IPS-20b (cell line): ENCODE measurements around the gene NCKAP5.
"Not testable (repeated sequence)": the region's sequence is repeated elsewhere in the genome, so short reads cannot be mapped to it uniquely, and the experiment has no call there.

ENCODE experiments used
- H3K27ac ChIP-seq: one replicate; pipeline ENCODE4 v1.5.1; 2013; ENCODE audit warnings: low read length
- H3K27me3 ChIP-seq: 2 replicates; pipeline ENCODE4 v1.6.1; 2013; ENCODE audit warnings: mild to moderate bottlenecking, low read length, inconsistent platforms; ENCODE audit not compliant: insufficient read depth
- H3K36me3 ChIP-seq: 2 replicates; pipeline ENCODE4 v1.6.1; 2013; ENCODE audit warnings: low read depth, mild to moderate bottlenecking, inconsistent platforms, low read length, moderate library complexity; ENCODE audit not compliant: insufficient read depth
- H3K4me1 ChIP-seq: 2 replicates; pipeline ENCODE4 v1.6.1; 2013; ENCODE audit warnings: mild to moderate bottlenecking, control low read depth, inconsistent platforms, low read length, moderate library complexity; ENCODE audit not compliant: insufficient read depth
- H3K4me3 ChIP-seq: 2 replicates; pipeline ENCODE4 v1.5.1; 2013; ENCODE audit warnings: mild to moderate bottlenecking, low read length, inconsistent platforms
- H3K9ac ChIP-seq: 2 replicates; pipeline ENCODE4 v1.6.1; 2013; ENCODE audit warnings: low read depth, mild to moderate bottlenecking, inconsistent platforms, low read length, moderate library complexity
- H3K9me3 ChIP-seq: 2 replicates; pipeline ENCODE4 v1.6.1; 2013; ENCODE audit warnings: mild to moderate bottlenecking, low read depth, low read length, inconsistent platforms; ENCODE audit not compliant: insufficient read depth

Gene NCKAP5

GRCh38 chr2:133218204-133218603 is 350.1 kb downstream of the NCKAP5 start:
- H3K4me1 ChIP-seq = no peaks in the 10 kb centered on the region
- 0 out of 2 replicates have a peak, but pooled peaks cover 4% of the 10 kb centered on the region for H3K9me3 ChIP-seq
- H3K27me3 ChIP-seq = no peaks in the 10 kb centered on the region
- no peak overlapping the region for H3K27ac ChIP-seq
- H3K9ac ChIP-seq = no peak overlapping the region
- H3K36me3 ChIP-seq = no peaks in the 10 kb centered on the region
- H3K4me3 ChIP-seq = no peak overlapping the region

DNA sequence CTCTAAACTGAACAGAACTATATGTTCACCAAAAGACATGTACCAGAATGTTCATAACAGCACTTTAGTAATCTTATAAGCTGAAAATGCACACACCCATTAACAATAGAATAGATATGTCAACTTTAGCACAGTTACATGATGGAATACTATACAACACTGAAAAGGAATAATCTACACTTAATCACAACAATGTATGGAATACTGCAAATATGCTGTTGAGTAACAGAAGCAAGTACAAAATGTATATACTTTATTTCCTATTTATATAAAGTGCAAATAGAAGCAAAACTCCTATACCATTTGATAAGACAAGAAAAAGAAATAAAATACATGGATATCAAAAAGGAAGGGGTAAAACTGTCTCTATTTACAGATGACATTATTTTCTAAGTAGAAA is 352.8 kb downstream of the NCKAP5 start:
- H3K27me3 ChIP-seq = no peaks in the 10 kb centered on the region
- 0 out of 2 replicates have a peak, but pooled peaks cover 4% of the 10 kb centered on the region for H3K9me3 ChIP-seq
- H3K36me3 ChIP-seq = no peaks in the 10 kb centered on the region
- H3K4me1 ChIP-seq = no peaks in the 10 kb centered on the region
- no peak overlapping the region for H3K9ac ChIP-seq
- H3K4me3 ChIP-seq = no peak overlapping the region
- no peak overlapping the region for H3K27ac ChIP-seq

GRCh38 chr2:133213651-133214050 is 354.6 kb downstream of the NCKAP5 start:
- Histone ChIP-seq H3K9me3 (0 out of 2 replicates have a peak, but pooled peaks cover 4% of the 10 kb centered on the region), H3K27ac (no peak overlapping the region)

DNA sequence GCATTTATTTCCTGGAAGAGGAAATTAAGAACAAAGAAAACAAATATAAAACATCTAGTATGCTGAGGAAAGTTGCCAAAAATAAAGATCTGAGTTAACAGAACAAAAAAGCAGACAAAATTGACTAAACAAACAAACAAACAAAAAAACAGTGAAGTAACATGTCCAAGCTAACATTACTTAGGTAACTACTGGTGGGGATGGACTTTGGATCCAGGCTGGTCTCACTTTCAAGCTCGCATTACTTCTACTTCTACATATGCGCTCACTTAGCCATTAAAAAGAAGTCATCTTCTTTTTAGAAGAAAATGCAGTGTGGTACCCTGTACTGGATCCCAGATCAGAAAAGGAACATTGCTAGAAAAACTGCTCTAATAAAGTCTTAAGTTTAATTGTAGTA is 358.9 kb downstream of the NCKAP5 start:
- Histone ChIP-seq H3K27me3 (no peaks in the 10 kb centered on the region), H3K27ac (no peak overlapping the region), H3K9me3 (peaks cover 19% of the 10 kb centered on the region; the same call in 1 of the 2 replicates), H3K4me3 (no peak overlapping the region), H3K9ac (no peak overlapping the region), H3K36me3 (no peaks in the 10 kb centered on the region), H3K4me1 (no peaks in the 10 kb centered on the region)

More at GRCh38 chr2:133213651-133214050, 354.6 kb downstream of the NCKAP5 start:
- no peaks in the 10 kb centered on the region for H3K36me3 ChIP-seq
- H3K4me3 ChIP-seq = no peak overlapping the region
- H3K9ac ChIP-seq = no peak overlapping the region
- no peaks in the 10 kb centered on the region for H3K27me3 ChIP-seq
- no peaks in the 10 kb centered on the region for H3K4me1 ChIP-seq

DNA sequence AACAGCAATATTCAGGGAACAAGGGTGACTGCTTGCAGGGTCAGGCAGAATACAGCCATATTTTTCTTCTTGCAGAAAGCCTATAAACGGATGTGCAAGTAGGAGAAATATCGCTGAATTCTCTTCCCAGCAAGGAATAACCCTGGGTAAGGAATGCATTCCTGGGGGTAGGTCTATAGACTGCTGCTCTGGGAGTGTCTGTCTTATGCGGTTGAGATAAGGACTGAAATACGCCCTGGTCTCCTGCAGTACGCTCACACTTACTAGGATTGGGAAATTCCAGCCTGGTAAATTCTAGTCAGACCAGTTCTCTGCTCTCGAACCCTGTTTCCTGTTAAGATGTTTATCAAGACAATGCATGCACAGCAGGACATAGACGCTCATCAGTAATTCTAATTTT is 361.6 kb downstream of the NCKAP5 start:
- not testable (repeated sequence) for H3K27me3 ChIP-seq, H3K9ac ChIP-seq, H3K4me3 ChIP-seq, H3K4me1 ChIP-seq, H3K36me3 ChIP-seq, H3K27ac ChIP-seq
- H3K9me3 ChIP-seq = peaks cover 19% of the 10 kb centered on the region; the same call in 1 of the 2 replicates

- H3K27me3 ChIP-seq = no peaks in the 10 kb centered on the region
- no peak overlapping the region for H3K9ac ChIP-seq
- no peaks in the 10 kb centered on the region for H3K4me1 ChIP-seq
- no peaks in the 10 kb centered on the region for H3K36me3 ChIP-seq
- H3K9me3 ChIP-seq = peaks cover 19% of the 10 kb centered on the region; the same call in 1 of the 2 replicates
- H3K4me3 ChIP-seq = no peak overlapping the region
- H3K27ac ChIP-seq = no peak overlapping the region
Observed at GRCh38 chr2:133204421-133204820, 363.8 kb downstream of the NCKAP5 start.

- no peak overlapping the region for H3K9ac ChIP-seq
- H3K27ac ChIP-seq = no peak overlapping the region
- no peak overlapping the region for H3K4me3 ChIP-seq
- H3K4me1 ChIP-seq = no peaks in the 10 kb centered on the region
- no peaks in the 10 kb centered on the region for H3K27me3 ChIP-seq
- no peaks in the 10 kb centered on the region for H3K36me3 ChIP-seq
- H3K9me3 ChIP-seq = no peaks in the 10 kb centered on the region
Observed at GRCh38 chr2:133200684-133201421, 367.4 kb downstream of the NCKAP5 start.

DNA sequence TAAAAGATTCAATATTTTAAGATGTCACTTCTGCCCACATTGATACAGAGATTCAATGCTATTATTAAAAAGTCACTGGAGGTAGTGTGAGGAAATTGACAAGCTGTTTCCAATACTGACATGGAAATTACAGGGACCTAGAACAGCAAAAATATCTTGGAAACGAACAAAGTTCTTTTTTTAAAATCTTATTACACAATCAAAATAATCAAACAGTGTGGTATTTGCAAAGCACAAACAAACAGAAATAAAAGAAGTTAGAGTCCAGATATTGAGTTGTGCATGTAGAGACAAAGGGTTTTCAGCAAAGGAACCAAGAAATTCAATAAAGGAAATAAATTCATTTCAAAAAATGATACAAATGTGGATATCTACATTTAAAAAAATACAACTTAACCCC is 369.6 kb downstream of the NCKAP5 start:
- Histone ChIP-seq H3K4me1 (no peaks in the 10 kb centered on the region), H3K27me3 (no peaks in the 10 kb centered on the region), H3K36me3 (no peaks in the 10 kb centered on the region), H3K27ac (no peak overlapping the region), H3K9ac (no peak overlapping the region), H3K4me3 (no peak overlapping the region), H3K9me3 (no peaks in the 10 kb centered on the region)

GRCh38 chr2:133197156-133197555 is 371.1 kb downstream of the NCKAP5 start:
- Histone ChIP-seq H3K27me3 (no peaks in the 10 kb centered on the region), H3K4me3 (no peak overlapping the region), H3K9me3 (no peaks in the 10 kb centered on the region), H3K9ac (no peak overlapping the region), H3K27ac (no peak overlapping the region), H3K36me3 (no peaks in the 10 kb centered on the region), H3K4me1 (no peaks in the 10 kb centered on the region)

DNA sequence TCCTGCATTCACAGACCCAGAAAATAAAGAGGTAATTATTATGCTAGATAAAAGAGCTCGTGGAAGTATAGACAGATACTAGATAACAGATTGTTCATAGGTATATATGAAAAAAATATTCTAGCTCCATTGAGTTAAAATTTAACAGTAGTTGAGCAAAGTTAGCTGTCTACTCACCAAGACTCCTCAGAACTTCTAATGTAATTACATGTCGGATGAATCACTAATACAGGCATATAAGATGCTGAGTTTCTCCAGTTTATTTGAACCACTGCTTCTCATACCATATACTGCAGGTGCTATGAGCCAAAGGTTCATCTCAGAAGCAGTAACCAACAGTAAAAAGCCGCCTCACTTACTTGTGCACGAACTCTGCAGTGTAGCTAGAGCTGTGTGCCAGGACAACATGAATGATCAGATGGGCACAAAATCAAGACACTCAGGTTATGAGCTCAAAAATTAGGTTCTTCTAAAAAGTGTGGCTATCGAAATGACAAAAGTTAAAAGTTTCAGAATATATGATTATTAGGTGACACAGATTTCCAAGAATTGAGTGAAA is 373.4 kb downstream of the NCKAP5 start:
- no peak overlapping the region for H3K9ac ChIP-seq
- H3K27ac ChIP-seq = no peak overlapping the region
- no peaks in the 10 kb centered on the region for H3K9me3 ChIP-seq
- no peaks in the 10 kb centered on the region for H3K27me3 ChIP-seq
- no peaks in the 10 kb centered on the region for H3K4me1 ChIP-seq
- no peaks in the 10 kb centered on the region for H3K36me3 ChIP-seq
- H3K4me3 ChIP-seq = no peak overlapping the region

DNA sequence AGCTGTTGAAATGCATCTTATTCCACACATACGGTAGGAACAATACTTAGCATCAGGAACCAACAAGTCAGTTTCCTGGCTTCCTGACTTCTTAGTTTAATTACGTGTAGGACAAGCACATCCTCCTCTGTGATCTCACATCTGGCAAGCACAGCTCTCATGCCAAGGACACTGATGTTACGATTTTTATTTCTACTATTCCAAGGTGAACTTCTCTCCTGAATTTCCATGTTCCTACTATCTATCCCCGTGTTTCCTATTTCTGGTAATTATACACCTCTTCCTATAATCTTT is 374.0 kb downstream of the NCKAP5 start:
- no peaks in the 10 kb centered on the region for H3K9me3 ChIP-seq
- H3K36me3 ChIP-seq = no peaks in the 10 kb centered on the region
- no peaks in the 10 kb centered on the region for H3K4me1 ChIP-seq
- no peaks in the 10 kb centered on the region for H3K27me3 ChIP-seq
- no peak overlapping the region for H3K4me3 ChIP-seq
- H3K27ac ChIP-seq = no peak overlapping the region
- no peak overlapping the region for H3K9ac ChIP-seq

- Histone ChIP-seq H3K4me1 (no peaks in the 10 kb centered on the region), H3K27me3 (no peaks in the 10 kb centered on the region), H3K9ac (no peak overlapping the region), H3K27ac (no peak overlapping the region), H3K36me3 (no peaks in the 10 kb centered on the region), H3K9me3 (no peaks in the 10 kb centered on the region), H3K4me3 (no peak overlapping the region)
Observed at GRCh38 chr2:133193544-133194361, 374.5 kb downstream of the NCKAP5 start.
